Kidney epithelial cell (primary cell): ENCODE measurements around the gene SCUBE1. TPM values are rescaled to one million over a fixed set of nuclear protein-coding genes. Genes with fewer than 3 reads are reported as not detected.

Experiments used
- DNase-seq: peaks from one replicate; pipeline ENCODE4 v3.0.0-alpha.2; 2010; ENCODE audit warnings: low read depth
- H3K27me3 ChIP-seq: 2 replicates; pipeline ENCODE4 v1.6.0; 2011; ENCODE audit warnings: low read length; ENCODE audit not compliant: control insufficient read depth, insufficient read depth
- H3K36me3 ChIP-seq: 2 replicates; pipeline ENCODE4 v1.5.1; 2011; ENCODE audit warnings: low read length; ENCODE audit not compliant: control insufficient read depth, insufficient read depth
- H3K4me3 ChIP-seq: 2 replicates; pipeline ENCODE4 v1.5.1; 2011; ENCODE audit warnings: low read depth, mild to moderate bottlenecking, control low read depth, low read length
- total RNA-seq: library from RNA; depleted of rRNA; stranded (reverse); fragments of >200 nt; gene quantifications from 2 replicates; pipeline ENCODE4 v1.2.3, GENCODE V29; 2015
- TF ChIP-seq, protein P1 (sequence below): IDR thresholded peaks from 2 replicates; pipeline ENCODE4 v1.5.1; 2011; ENCODE audit warnings: mild to moderate bottlenecking, moderate library complexity, low read length, control low read depth, inconsistent platforms; ENCODE audit not compliant: insufficient read depth, poor library complexity, severe bottlenecking

The SCUBE1 gene
- total RNA-seq, 1 donor from 2014 or later, result 0.04 TPM

DNA sequence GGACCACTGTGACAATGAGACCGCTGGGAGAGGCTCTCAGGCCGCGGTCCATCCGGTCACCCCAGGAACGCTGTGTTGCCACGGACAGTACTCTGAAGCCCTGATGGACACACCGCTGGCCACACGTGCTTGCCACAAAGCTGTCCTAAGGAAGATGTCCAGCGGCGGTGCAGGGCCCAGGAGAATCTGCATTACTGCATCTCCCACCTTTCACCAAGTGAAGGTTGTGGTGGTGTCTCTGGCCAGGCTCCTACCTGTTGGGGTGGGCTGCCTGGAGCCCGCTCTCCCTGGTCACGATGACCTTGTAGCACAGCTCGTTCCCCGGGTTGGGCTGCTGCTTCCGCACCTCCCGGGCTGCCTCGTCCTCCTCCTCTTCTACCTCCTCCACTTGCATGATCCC is 160.4 kb downstream of the SCUBE1 start:
- DNase-seq, result no peak
- peaks cover 5% of the 10 kb centered on the region for H3K36me3 ChIP-seq
- TF ChIP-seq, protein P1, sequence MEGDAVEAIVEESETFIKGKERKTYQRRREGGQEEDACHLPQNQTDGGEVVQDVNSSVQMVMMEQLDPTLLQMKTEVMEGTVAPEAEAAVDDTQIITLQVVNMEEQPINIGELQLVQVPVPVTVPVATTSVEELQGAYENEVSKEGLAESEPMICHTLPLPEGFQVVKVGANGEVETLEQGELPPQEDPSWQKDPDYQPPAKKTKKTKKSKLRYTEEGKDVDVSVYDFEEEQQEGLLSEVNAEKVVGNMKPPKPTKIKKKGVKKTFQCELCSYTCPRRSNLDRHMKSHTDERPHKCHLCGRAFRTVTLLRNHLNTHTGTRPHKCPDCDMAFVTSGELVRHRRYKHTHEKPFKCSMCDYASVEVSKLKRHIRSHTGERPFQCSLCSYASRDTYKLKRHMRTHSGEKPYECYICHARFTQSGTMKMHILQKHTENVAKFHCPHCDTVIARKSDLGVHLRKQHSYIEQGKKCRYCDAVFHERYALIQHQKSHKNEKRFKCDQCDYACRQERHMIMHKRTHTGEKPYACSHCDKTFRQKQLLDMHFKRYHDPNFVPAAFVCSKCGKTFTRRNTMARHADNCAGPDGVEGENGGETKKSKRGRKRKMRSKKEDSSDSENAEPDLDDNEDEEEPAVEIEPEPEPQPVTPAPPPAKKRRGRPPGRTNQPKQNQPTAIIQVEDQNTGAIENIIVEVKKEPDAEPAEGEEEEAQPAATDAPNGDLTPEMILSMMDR, result no peak

DNA sequence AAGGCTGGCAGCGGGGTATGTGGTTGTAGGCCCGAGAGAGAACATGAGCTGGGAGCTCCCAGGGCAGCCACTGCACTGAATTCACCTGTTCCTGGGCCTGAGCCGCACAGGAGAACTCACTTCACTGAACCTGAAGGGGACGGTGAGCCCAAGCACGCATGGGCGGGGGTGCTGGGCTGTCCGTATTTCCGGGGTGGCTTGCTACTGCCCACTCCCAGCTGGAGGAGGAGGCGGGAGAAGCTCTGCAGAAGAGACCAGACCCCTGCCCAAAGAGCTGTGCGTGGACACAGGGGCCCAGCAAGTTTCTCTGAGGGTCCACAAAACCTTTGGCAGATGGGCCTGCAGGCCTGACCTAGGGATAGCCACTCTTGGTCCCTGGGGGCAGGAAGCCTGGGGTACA is 161.1 kb downstream of the SCUBE1 start:
- TF ChIP-seq, protein P1, result no peak
- no peak overlapping the region for H3K4me3 ChIP-seq
- H3K27me3 ChIP-seq, result no peaks in the 10 kb centered on the region
- no peak for DNase-seq
- H3K36me3 ChIP-seq, result peaks cover 8% of the 10 kb centered on the region

More for the DNA sequence above, 160.4 kb downstream of the SCUBE1 start:
- H3K27me3 ChIP-seq, result no peaks in the 10 kb centered on the region
- no peak overlapping the region for H3K4me3 ChIP-seq

DNA sequence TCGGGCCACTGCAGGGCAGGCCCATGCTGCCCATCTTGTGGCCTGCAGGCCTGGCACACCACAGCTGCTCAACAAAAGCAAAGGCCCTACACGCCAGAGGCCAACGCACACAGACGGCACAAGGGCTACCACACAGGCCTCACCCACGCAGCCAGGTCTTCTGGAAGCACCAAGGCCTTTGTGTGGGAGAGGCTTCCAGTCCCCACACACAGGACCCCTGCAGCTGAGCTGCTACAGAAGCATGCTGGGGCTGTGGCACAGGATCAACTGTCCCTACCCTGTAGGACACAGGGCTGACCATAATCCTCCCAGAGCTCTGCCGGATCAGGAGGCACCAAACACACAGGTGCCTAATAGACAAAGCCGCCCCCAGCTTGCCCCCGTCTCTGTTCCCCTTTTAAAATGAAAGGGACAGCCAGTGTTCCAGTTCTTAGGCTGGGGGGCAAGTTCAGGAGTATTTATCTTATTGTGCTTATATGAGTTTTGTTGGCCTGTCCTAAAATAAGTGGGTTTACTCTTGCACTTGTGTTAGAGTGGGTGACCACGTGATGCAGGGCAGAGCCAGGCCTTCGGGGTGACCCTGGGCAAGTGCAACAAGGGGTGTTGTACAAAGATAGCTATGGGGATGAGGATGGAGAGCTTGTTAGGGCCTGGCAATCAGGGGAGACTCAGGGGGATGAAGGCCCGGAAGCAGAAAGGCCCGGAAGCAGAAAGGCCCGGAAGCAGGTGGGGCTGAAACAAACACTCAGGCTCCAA is 161.7 kb downstream of the SCUBE1 start:
- no peak for DNase-seq
- no peaks in the 10 kb centered on the region for H3K27me3 ChIP-seq
- TF ChIP-seq, protein P1, result no peak
- H3K4me3 ChIP-seq, result no peak overlapping the region
- H3K36me3 ChIP-seq, result peaks cover 8% of the 10 kb centered on the region

DNA sequence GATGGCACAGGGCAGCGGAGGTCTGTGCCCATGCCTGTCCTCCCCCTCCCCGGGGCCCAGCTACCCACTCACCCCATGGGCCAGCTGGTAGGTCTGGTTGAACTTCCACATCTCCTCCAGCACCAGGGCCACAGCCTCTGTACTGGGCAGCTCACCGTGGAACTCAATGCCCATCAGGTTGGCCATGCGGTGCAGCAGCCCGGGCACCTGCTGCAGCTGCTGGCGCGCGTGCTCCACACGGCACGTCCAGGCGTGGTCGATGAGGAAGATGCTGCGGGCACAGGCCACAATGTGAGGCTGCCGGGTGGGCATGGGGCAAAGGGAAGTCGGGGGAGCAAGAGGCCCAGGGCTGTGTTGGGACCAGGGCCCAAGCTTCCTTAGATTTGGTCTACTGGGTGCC is 162.5 kb downstream of the SCUBE1 start:
- Histone ChIP-seq H3K36me3 (peaks cover 8% of the 10 kb centered on the region), H3K27me3 (no peaks in the 10 kb centered on the region), H3K4me3 (no peak overlapping the region)
- no peak for DNase-seq
- TF ChIP-seq, protein P1, result no peak

DNA sequence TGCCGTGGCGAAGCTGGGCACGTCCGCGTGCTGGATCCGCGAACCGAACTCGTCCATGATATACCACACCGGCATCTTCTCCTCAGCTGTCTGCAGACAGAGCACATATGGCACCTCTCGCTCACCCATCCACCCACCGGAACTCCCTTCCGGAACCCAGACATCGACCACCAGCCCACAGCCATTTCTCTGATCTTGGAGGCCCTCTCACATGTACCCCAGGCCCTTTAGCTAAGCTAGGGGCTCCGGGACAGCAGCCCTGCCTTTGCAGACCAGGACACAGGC is 163.3 kb downstream of the SCUBE1 start:
- Histone ChIP-seq H3K4me3 (no peak overlapping the region), H3K27me3 (no peaks in the 10 kb centered on the region), H3K36me3 (peaks cover 8% of the 10 kb centered on the region)
- no peak for DNase-seq
- TF ChIP-seq, protein P1, result no peak
